Measurements from ENCODE around the gene ZNF207.
"Not testable (repeated sequence)": the region's sequence is repeated elsewhere in the genome, so short reads cannot be mapped to it uniquely, and the experiment has no call there.

The ZNF207 gene

DNA sequence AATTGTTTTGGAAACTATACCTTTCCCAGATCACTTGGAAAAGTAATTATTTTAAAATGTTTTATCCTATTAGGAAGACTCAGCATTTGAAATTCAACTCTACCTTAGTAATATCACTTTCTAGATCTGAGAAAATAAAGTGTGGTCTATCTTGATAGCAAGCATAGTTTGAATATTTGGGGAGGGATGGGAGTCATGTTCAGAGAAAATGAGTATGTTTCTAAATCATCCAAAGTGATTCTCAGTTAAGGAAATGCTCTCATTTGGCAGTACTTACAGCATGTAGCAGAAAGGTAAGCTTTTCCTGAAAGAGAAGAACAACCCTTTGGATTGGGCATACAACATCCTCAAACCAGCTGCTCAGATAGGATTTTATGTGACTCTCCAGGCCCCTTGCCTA lies 14.9 kb upstream of the ZNF207 start:
- DNase-seq (ENCODE audit: low read depth in 3 of 3): no peak

- no peak for DNase-seq (ENCODE audit: low read depth in 3 of 3)
Observed at GRCh38 chr17:32335687-32336086, 14.3 kb upstream of the ZNF207 start.

DNA sequence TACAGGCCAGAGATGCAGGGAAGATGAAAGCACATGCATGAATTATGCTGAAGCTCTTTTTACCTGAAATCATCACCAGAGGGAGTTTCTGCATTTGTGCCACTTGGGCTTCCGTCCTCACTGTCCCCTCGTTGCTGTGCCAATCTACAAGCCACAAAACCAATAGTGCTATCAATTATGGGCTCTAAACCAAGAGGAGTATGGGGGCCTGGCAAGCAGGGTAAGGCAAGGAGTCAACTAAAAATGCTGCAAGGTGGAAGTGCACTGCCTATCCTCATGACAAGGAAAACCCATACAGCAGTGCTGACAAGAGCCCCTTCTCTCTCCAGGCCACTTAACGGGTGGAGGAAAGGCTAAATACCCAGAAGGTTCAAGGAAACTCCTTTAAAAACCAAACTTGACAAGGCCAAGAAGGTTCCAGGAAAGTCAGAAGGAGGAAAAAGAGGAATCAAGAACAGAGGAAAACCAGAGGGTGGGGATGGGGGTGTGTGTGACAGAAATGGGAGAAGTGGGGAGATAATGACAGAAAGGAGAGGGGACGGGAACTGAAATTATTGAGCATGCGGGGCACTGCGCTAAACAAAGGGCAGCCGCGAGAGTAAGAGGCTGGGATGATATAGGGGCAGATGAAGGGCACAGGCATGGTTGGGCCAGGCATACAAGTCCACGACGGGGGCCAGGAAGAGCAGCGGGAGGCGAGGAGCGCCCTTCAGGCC lies 8.7 kb upstream of the ZNF207 start:
- DNase-seq (ENCODE audit: low read depth in 3 of 3): peak in 1 of 3 donors; percentile 32

DNA sequence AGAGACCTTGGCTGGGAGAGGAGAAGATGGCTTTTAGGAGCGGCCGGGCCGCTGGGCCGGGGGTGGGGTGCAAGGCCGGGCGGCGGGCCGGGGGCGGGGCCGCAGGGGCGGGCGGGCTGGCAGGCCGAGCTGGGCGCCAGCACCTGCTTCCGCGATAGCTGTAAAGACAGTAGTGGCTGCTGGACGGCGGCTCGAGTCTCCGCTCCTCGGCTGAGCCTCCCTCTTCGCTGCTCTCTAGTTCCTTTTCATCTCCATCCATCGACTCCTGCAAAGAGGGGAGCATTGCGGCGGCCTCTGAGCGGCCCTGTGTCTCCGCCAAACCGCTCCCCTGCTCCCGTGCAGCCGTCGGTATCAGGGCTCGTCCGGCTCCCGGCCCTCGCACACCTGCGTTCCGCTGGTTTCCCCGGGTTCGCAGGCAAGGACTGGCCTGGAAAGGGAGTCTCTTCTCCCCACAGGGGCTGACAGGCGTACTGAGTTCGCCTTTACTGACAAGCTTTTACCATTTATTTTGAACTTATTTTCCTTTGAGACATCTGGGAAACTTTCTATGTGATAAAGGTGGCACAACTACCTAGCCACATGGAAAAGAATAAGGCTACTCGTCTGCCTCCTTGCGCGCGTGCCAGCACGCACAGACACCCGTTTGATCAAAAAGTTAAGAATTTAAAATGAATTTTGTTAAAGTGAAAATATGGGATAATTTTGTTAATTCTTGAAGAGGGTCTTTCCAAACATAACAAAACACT lies 7.9 kb upstream of the ZNF207 start, which contains the start of gene C17orf75:
C17orf75 (minus strand) TSS at position 317 of the 746 bp plus-strand sequence; CDS start at position 283, 34 bp downstream.
- DNase-seq (ENCODE audit: low read depth in 3 of 3): peak; percentile 66 to 78 (median 77)

- DNase-seq (ENCODE audit: low read depth in 3 of 3): no peak
Observed at GRCh38 chr17:32342603-32343325, 7.2 kb upstream of the ZNF207 start.

- no peak for DNase-seq (ENCODE audit: low read depth in 3 of 3)
Observed at GRCh38 chr17:32345951-32346600, 3.9 kb upstream of the ZNF207 start.

- no peak for DNase-seq (ENCODE audit: low read depth in 3 of 3)
Observed at GRCh38 chr17:32348483-32348800, 1.5 kb upstream of the ZNF207 start.

- peak in 1 of 3 donors; percentile 9 for DNase-seq (ENCODE audit: low read depth in 3 of 3)
Observed at GRCh38 chr17:32349503-32349853, 479 bp upstream of the ZNF207 start.

GRCh38 chr17:32350666-32351418 lies 885 bp downstream of the ZNF207 start:
- peak in 1 of 3 donors; percentile 20 for DNase-seq (ENCODE audit: low read depth in 3 of 3)

- DNase-seq (ENCODE audit: low read depth in 3 of 3): not testable (repeated sequence)
Observed at GRCh38 chr17:32352734-32353133, 2.8 kb downstream of the ZNF207 start.

DNA sequence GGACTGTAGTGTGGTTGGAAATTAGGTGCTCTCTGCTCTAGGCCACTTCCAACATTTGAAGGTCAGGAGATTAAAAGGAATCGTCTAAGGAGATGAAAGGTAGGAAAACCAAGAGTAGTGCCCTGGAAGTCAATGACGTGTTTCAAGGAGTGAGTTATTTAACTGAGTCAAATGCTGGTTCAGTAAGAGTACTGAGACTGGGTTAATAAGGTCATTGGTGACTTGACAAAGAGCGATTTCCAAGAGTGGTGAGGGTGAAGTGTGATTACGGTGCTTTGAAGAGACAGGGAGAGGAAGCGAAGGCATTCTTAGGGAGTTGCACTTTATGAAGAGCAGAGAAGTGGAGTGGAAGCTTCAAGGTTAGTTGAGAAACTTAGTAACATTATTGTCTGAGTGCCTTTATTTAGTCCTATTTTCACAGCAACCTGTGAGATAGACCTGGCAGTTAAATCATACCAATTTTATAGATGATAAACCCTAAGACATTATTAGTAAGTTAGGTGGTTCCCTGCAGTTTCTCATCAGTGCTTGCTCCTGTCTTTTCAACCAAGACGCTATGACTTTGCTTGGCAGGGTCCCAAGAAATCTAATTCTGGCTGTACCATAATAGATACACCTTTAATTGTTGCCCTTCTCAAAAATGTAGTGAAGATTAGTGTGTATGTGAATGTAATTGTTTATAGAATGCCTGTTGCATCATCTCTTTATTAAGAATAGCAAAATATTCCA lies 5.9 kb downstream of the ZNF207 start:
- DNase-seq (ENCODE audit: low read depth in 3 of 3): no peak

- no peak for DNase-seq (ENCODE audit: low read depth in 3 of 3)
Observed at GRCh38 chr17:32356378-32356743, 6.4 kb downstream of the ZNF207 start.

DNA sequence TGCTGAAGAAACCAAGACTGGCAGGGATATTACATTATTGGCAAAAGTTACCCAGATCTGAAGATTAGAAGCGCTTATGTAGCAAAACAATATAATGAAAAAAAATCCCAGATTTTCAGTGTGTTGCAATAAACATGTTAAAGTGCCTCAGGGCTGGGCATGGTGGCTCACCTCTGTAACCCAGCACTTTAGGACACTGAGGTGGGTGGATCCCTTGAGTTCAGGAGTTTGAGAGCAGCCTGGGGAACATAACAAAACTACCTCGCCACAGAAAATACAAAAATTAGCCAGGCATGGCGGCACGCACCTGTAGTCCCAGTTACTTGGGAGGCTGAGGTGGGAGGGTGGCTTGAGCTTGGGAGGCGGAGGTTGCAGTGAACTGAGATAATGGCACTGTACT lies 6.8 kb downstream of the ZNF207 start:
- DNase-seq (ENCODE audit: low read depth in 3 of 3): no peak

- DNase-seq (ENCODE audit: low read depth in 3 of 3): no peak
Observed at GRCh38 chr17:32357615-32358014, 7.7 kb downstream of the ZNF207 start.

- no peak for DNase-seq (ENCODE audit: low read depth in 3 of 3)
Observed at GRCh38 chr17:32361270-32361669, 11.3 kb downstream of the ZNF207 start.

DNA sequence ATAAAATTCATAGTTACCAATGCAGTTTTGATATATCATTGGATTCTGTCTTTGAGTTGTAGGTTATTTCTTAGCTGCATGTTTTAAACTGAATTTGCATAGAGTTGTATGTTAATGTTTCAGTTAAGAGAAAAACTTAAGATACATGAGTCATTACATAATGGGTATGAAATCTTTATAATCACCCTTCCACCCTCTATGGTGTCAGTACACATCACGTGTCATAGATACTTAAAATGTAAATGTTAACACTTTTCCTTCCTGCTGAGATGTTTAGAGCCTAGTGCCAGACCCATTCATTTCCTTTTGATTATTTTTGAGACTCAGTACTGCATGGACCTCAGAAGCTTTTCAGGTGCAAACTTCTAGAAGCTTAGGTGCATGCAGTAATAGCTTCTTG lies 20.5 kb downstream of the ZNF207 start:
- DNase-seq (ENCODE audit: low read depth in 3 of 3): no peak

GRCh38 chr17:32382526-32383223 lies 32.7 kb downstream of the ZNF207 start:
- no peak for DNase-seq (ENCODE audit: low read depth in 3 of 3)

- DNase-seq (ENCODE audit: low read depth in 3 of 3): no peak
Observed at GRCh38 chr17:32383926-32384434, 34.0 kb downstream of the ZNF207 start.

- no peak for DNase-seq (ENCODE audit: low read depth in 3 of 3)
Observed at GRCh38 chr17:32385121-32385520, 35.2 kb downstream of the ZNF207 start.

GRCh38 chr17:32385971-32386370 lies 36.0 kb downstream of the ZNF207 start:
- DNase-seq (ENCODE audit: low read depth in 3 of 3): no peak

Measured in stimulated activated CD4-positive, alpha-beta T cell treated with anti-CD3 and anti-CD28 coated beads, TNF-alpha, amount 100 ng/mL, for 48 hours (primary cell).